Esophagus muscularis mucosa (tissue), 3 donors: ENCODE results near the gene PLCG2.

ENCODE experiments used
- POLR2AphosphoS5 ChIP-seq, 2 donors: sonication (generic); formaldehyde crosslinking; IDR thresholded peaks; one replicate each; pipeline ENCODE4 v1.6.1; 2017; ENCODE audit warnings: antibody characterized with exemption in 2 of 2
- TF ChIP-seq, protein P1 (sequence below), 3 experiments: fragments of 200-600 bp in 2 of 3; fragments of 450-650 bp in 1 of 3; sonication (generic) in 2 of 3; IDR thresholded peaks; one replicate each; pipeline ENCODE4 v1.5.1; 2017 to 2019; ENCODE audit warnings: antibody characterized with exemption in 3 of 3, mild to moderate bottlenecking in 2 of 3, moderate library complexity in 1 of 3

- TF ChIP-seq, protein P1, sequence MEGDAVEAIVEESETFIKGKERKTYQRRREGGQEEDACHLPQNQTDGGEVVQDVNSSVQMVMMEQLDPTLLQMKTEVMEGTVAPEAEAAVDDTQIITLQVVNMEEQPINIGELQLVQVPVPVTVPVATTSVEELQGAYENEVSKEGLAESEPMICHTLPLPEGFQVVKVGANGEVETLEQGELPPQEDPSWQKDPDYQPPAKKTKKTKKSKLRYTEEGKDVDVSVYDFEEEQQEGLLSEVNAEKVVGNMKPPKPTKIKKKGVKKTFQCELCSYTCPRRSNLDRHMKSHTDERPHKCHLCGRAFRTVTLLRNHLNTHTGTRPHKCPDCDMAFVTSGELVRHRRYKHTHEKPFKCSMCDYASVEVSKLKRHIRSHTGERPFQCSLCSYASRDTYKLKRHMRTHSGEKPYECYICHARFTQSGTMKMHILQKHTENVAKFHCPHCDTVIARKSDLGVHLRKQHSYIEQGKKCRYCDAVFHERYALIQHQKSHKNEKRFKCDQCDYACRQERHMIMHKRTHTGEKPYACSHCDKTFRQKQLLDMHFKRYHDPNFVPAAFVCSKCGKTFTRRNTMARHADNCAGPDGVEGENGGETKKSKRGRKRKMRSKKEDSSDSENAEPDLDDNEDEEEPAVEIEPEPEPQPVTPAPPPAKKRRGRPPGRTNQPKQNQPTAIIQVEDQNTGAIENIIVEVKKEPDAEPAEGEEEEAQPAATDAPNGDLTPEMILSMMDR (IDR thresholded peaks at IDR 0.05): no peak
- TF ChIP-seq POLR2AphosphoS5 (IDR thresholded peaks at IDR 0.05): no peak
Measured at GRCh38 chr16:81912395-81912794, 133.3 kb downstream of the PLCG2 start.
